Stomach (tissue), 9 donors: ENCODE data around the gene PCBP3. TPM values are rescaled to one million over a fixed set of nuclear protein-coding genes. Genes with fewer than 3 reads are reported as not detected.

ENCODE experiments used
- DNase-seq, 2 donors: peaks; one replicate each; pipeline versions ENCODE4 v3.0.0 to v3.0.0-alpha.2; 2013 to 2019
- H3K27ac ChIP-seq, 5 donors: fragments of 200-600 bp in 4 of 5; sonication (generic) in 4 of 5; one replicate each; pipeline ENCODE4 v1.5.1; 2013 to 2019; ENCODE audit warnings: mild to moderate bottlenecking in 1 of 5, moderate library complexity in 1 of 5
- H3K27me3 ChIP-seq, 3 donors: fragments of 200-600 bp; sonication (generic); one replicate each; pipeline ENCODE4 v1.5.1; 2017 to 2019; ENCODE audit warnings: mixed run types in 1 of 3
- H3K36me3 ChIP-seq, 4 donors: fragments of 200-600 bp; sonication (generic); 1 replicate in 3 of 4; 2 replicates in 1 of 4; pipeline ENCODE4 v1.5.1; 2016 to 2019
- H3K4me1 ChIP-seq, 4 donors: fragments of 200-600 bp; sonication (generic); one replicate each; pipeline ENCODE4 v1.5.1; 2016 to 2019
- H3K4me3 ChIP-seq, 4 donors: fragments of 200-600 bp; sonication (generic) in 3 of 4; one replicate each; pipeline ENCODE4 v1.5.1; 2016 to 2019; ENCODE audit warnings: mild to moderate bottlenecking in 1 of 4
- H3K9me3 ChIP-seq, 4 donors: fragments of 200-600 bp; sonication (generic); one replicate each; pipeline ENCODE4 v1.5.1; 2016 to 2019
- EP300 ChIP-seq: sonication (generic); formaldehyde crosslinking; IDR thresholded peaks from one replicate; pipeline ENCODE4 v1.6.1; 2017; ENCODE audit warnings: antibody characterized with exemption
- POLR2A ChIP-seq, 4 donors: fragments of 450-650 bp; IDR thresholded peaks; one replicate each; pipeline ENCODE4 v1.6.1; 2016; ENCODE audit warnings: antibody characterized with exemption in 4 of 4, control low read depth in 2 of 4, mild to moderate bottlenecking in 1 of 4, moderate library complexity in 1 of 4
- POLR2AphosphoS5 ChIP-seq, 3 donors: sonication (generic); formaldehyde crosslinking; IDR thresholded peaks; one replicate each; pipeline ENCODE4 v1.6.1; 2016; ENCODE audit warnings: antibody characterized with exemption in 3 of 3
- WGBS, 5 donors: extraction: QIAGEN DNeasy Blood & Tissue Kit in 3 of 5; methylation state at CpG; one replicate each; pipeline versions ENCODE4 v1.1.5 to v1.1.7; 2013 to 2018; 5-methylcytosine and 5-hydroxymethylcytosine counted together
- intact Hi-C: fragments of 100-400 bp; cut with DNase I; formaldehyde crosslinking; loops from one replicate; pipeline ENCODE4 v1.15.1; 2023; ENCODE audit warnings: low total_unique reads
- polyA plus RNA-seq, 3 donors: library from polyadenylated mRNA; stranded (reverse); fragments of 200-250 nt; gene quantifications; one replicate each; pipeline ENCODE4 v1.2.3, GENCODE V29; 2013
- total RNA-seq, 5 donors: library from RNA; depleted of rRNA; stranded (reverse); fragments of >200 nt; gene quantifications; one replicate each; pipeline versions ENCODE4 v1.1.0 to v1.2.3, GENCODE V29; 2014 to 2016
- TF ChIP-seq, protein P1 (sequence below), 7 experiments: fragments of 450-650 bp in 4 of 7; fragments of 200-600 bp in 3 of 7; sonication (generic) in 3 of 7; IDR thresholded peaks; one replicate each; pipeline ENCODE4 v1.5.1; 2016 to 2019; ENCODE audit warnings: antibody characterized with exemption in 7 of 7, control low read depth in 2 of 7, mild to moderate bottlenecking in 1 of 7
- donor health status: healthy with polysubstance abuse.
- donor health status: Bipolar disorder and iron deficiency.
- donor health status: healthy.

PCBP3 gene
- total and polyA plus RNA-seq, 8 donors: 1.8 to 10.9 (median 3.3) TPM; not detected in 3

DNA sequence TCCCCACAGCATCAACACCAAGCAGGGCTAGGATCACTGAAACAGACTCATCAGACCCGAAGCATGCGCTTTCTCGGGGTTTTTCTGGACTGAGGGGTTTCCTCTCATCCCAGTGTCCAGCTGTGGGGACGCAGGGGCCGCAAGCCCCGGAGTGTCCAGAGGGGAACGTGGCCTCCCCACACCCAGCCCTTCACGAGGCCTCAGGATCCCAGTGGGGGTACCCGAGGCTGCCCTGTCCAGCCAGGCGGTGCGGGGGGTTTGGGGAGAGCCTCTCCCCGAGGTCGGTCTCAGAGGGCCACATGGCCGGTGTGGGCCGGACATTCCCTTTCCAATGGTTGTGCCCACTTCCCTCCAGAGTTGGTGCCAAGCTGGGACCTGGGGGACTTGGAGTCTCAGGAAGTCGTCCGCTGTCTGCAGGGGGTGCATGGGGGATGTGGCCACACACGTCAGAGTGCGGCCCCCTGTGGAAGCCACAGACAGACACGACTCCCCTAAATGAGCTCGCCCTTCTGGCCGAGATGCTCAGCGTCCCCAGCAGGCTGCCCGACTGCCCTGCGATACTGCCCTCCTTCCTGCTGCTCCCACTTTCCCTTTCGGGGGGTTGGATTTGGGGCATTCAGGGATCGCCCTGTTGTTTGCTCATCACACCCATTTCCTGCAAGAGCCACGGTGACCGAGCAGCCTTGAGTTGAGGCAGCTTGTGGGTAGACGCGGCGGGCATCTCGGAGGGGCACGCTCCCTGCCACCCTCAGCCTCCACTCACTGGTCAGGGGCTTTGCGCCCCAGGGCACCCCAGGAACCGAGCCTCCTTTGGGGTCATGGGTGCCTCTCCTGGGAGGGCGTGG lies 342.2 kb downstream of the PCBP3 start:
- H3K36me3 ChIP-seq: peaks cover 26 to 62% (median 43%) of the 10 kb centered on the region in 4 donors
- TF ChIP-seq POLR2A (IDR thresholded peaks at IDR 0.05) (no peak), POLR2AphosphoS5 (IDR thresholded peaks at IDR 0.05) (no peak), EP300 (no peak)
- TF ChIP-seq, protein P1, sequence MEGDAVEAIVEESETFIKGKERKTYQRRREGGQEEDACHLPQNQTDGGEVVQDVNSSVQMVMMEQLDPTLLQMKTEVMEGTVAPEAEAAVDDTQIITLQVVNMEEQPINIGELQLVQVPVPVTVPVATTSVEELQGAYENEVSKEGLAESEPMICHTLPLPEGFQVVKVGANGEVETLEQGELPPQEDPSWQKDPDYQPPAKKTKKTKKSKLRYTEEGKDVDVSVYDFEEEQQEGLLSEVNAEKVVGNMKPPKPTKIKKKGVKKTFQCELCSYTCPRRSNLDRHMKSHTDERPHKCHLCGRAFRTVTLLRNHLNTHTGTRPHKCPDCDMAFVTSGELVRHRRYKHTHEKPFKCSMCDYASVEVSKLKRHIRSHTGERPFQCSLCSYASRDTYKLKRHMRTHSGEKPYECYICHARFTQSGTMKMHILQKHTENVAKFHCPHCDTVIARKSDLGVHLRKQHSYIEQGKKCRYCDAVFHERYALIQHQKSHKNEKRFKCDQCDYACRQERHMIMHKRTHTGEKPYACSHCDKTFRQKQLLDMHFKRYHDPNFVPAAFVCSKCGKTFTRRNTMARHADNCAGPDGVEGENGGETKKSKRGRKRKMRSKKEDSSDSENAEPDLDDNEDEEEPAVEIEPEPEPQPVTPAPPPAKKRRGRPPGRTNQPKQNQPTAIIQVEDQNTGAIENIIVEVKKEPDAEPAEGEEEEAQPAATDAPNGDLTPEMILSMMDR (IDR thresholded peaks at IDR 0.05): no peak
- H3K9me3 ChIP-seq: no peaks in the 10 kb centered on the region
- peak overlapping the region in 4 of 5 donors; percentile 45 to 84 (median 80) for H3K27ac ChIP-seq
- no peak for DNase-seq
- intact Hi-C loops: no loop called here
- WGBS, 5 donors: 83 to 88% (median 86%) methylated on average over 29 to 37 of the region's 37 CpGs
- H3K4me3 ChIP-seq: peak overlapping the region in 1 of 4 donors; percentile 16
- peaks cover 0 to 65% (median 42%) of the 10 kb centered on the region in 4 donors for H3K4me1 ChIP-seq
- H3K27me3 ChIP-seq: peaks cover 0 to 16% (median 6%) of the 10 kb centered on the region in 3 donors

DNA sequence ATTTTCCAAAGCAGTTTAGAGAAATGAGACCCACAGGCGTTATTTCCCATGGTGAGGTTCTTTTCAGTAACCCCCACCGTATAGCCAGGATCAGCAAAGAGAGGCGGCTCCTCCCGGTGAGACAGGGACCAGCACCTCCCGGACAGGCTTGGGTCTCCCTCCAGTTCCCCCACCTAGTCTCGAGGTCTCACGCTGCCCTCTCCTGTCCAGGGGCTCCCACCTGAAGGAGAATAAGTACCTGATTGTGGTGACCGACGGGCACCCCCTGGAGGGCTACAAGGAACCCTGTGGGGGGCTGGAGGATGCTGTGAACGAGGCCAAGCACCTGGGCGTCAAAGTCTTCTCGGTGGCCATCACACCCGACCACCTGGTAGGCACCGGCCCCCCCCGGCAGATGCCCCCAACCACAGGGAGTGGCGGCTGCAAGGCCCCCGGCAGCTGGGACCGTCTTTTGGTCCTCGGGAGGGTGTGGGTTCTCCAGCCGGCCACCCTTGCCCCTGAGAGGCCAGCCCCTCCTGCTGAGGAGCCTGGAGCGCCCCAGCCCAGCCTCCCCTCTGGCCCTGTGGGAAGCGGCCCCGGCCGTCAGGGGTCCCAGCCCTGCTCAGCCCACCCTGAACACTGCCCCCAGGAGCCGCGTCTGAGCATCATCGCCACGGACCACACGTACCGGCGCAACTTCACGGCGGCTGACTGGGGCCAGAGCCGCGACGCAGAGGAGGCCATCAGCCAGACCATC lies 343.0 kb downstream of the PCBP3 start:
- WGBS, 5 donors: 83 to 91% (median 87%) methylated on average over 22 to 36 of the region's 36 CpGs
- Histone ChIP-seq H3K9me3 (no peaks in the 10 kb centered on the region), H3K36me3 (peaks cover 30 to 70% (median 51%) of the 10 kb centered on the region in 4 donors), H3K4me1 (peaks cover 0 to 60% (median 39%) of the 10 kb centered on the region in 4 donors), H3K4me3 (peak overlapping the region in 1 of 4 donors; percentile 1), H3K27ac (peak overlapping the region in 4 of 5 donors; percentile 16 to 84 (median 64)), H3K27me3 (peaks cover 0 to 16% (median 6%) of the 10 kb centered on the region in 3 donors)
- DNase-seq: no peak
- intact Hi-C loops: no loop called here
- TF ChIP-seq POLR2A (IDR thresholded peaks at IDR 0.05) (no peak), EP300 (no peak), POLR2AphosphoS5 (IDR thresholded peaks at IDR 0.05) (no peak)
- TF ChIP-seq, protein P1 (IDR thresholded peaks at IDR 0.05): no peak

DNA sequence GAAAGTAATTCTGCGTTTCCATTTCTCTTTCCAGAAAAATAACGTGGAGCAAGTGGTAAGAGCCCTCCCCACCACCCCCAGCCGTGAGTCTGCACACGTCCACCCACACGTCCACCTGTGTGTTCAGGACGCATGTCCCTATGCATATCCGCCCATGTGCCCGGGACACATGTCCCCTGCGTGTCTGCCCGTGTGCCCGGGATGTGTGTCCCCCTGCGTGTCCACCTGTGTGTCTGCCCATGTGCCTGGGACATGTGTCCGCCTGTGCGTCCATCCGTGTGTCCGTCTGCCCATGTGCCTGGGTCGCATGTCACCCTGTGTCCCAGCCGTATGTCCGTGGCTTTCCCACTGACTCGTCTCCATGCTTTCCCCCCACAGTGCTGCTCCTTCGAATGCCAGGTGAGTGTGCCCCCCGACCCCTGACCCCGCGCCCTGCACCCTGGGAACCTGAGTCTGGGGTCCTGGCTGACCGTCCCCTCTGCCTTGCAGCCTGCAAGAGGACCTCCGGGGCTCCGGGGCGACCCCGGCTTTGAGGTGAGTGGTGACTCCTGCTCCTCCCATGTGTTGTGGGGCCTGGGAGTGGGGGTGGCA lies 343.7 kb downstream of the PCBP3 start:
- TF ChIP-seq POLR2A (IDR thresholded peaks at IDR 0.05): no peak
- TF ChIP-seq EP300: no peak
- no peak for TF ChIP-seq POLR2AphosphoS5 (IDR thresholded peaks at IDR 0.05)
- TF ChIP-seq, protein P1 (IDR thresholded peaks at IDR 0.05): no peak
- H3K36me3 ChIP-seq: peaks cover 30 to 77% (median 57%) of the 10 kb centered on the region in 4 donors
- H3K4me1 ChIP-seq: peaks cover 0 to 59% (median 32%) of the 10 kb centered on the region in 4 donors
- H3K4me3 ChIP-seq: no peak overlapping the region
- H3K27me3 ChIP-seq: peaks cover 0 to 9% (median under 1%) of the 10 kb centered on the region in 3 donors
- H3K9me3 ChIP-seq: no peaks in the 10 kb centered on the region
- no peak for DNase-seq
- peak overlapping the region in 4 of 5 donors; percentile 16 to 84 (median 42) for H3K27ac ChIP-seq
- WGBS, 5 donors: 82 to 96% (median 93%) methylated on average over 20 to 29 of the region's 29 CpGs
- intact Hi-C loops: no loop called here
